GM12875 (cell line): Measurements from ENCODE around the gene MPST.

Source experiments
- H3K4me3 ChIP-seq: one replicate; pipeline ENCODE4 v1.5.1; 2011; ENCODE audit warnings: low read depth, low read length, control low read depth
- TF ChIP-seq, protein P1 (sequence below): IDR thresholded peaks from 2 replicates; pipeline ENCODE4 v1.5.1; 2011; ENCODE audit warnings: low read depth, mild to moderate bottlenecking, control low read depth, inconsistent platforms, low read length, moderate library complexity, borderline replicate concordance; ENCODE audit not compliant: insufficient read depth

Gene MPST

DNA sequence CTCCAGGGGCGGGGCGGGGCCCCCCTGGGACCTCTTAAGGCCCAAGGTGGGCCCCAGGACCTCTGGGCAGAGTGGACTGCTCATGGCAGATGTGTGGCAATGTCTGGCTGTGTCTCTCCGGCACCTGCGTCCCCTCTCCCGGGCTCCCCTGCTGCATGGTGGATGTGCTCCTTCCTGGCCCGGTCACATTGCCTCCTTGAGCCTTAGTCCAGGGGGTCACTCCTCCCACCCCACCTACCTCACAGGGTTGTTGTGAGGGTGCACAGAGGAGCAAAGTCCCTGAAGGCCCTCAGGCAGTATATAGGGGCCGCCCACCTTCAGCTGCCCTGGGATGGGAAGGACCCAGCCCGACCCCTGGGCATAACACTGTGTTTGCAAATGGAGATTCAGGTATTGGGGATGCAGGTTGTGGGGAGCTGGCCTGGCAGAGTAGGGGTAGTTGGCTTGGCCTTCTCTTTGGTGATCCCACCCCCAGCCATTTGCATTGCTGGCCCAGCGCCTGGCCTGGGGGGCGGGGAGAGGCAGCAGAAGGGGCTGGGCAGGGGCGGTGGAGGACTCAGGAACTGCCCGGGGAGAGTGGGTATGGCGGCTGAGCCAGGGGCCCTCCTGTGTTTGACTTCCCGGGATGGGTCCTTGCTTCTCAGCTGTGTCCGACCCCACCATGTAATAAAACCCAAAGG is 43.3 kb downstream of the MPST start:
- TF ChIP-seq, protein P1, sequence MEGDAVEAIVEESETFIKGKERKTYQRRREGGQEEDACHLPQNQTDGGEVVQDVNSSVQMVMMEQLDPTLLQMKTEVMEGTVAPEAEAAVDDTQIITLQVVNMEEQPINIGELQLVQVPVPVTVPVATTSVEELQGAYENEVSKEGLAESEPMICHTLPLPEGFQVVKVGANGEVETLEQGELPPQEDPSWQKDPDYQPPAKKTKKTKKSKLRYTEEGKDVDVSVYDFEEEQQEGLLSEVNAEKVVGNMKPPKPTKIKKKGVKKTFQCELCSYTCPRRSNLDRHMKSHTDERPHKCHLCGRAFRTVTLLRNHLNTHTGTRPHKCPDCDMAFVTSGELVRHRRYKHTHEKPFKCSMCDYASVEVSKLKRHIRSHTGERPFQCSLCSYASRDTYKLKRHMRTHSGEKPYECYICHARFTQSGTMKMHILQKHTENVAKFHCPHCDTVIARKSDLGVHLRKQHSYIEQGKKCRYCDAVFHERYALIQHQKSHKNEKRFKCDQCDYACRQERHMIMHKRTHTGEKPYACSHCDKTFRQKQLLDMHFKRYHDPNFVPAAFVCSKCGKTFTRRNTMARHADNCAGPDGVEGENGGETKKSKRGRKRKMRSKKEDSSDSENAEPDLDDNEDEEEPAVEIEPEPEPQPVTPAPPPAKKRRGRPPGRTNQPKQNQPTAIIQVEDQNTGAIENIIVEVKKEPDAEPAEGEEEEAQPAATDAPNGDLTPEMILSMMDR = no peak
- no peak overlapping the region for H3K4me3 ChIP-seq

DNA sequence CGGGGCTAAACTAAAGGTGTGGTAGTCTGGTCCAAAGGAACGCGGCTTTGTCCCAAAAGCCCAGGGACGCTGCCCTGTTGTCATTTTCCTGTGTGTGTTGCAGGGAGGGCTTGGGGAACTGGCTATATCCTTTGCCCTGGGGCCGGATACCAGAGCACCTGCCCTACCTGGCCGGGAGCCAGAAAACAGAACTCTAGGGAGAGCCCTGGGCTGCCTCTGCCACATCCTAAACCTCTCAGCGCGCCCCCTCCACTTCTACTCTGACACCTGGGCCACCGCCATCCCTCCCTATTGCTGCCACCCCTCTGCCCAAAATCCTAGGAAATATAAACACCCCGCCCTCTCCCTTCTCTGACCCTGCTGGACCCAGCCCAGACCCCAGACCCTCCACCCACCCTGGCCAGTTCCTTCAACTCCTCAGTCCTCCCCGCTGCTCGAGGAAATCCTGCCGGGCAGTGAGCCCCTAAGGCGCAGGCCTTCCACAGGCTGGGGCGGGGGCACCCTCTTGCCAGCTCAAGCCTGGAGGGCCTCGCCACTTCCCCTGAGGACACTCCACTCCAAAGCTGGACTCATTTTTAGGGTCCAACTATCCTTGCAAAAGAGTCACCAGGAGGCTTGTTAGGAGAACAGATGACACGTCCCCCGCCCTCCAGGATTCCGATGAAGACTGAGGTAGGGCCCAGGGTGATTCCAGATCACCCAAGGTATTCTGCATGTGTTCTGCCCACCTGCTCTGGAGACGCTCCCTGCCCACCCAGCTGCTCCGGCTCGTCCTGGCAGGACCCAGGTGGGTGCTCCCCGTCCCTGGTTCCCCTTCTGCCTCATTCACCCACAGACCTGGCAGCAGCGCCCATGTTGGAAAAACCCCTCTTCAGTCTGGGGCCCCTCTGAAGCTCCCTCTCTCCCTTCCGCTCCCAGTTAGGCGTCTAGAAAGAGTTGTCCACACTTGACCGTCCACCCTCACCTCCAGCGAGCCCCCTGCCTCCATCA is 44.2 kb downstream of the MPST start:
- no peak overlapping the region for H3K4me3 ChIP-seq
- TF ChIP-seq, protein P1 = no peak

DNA sequence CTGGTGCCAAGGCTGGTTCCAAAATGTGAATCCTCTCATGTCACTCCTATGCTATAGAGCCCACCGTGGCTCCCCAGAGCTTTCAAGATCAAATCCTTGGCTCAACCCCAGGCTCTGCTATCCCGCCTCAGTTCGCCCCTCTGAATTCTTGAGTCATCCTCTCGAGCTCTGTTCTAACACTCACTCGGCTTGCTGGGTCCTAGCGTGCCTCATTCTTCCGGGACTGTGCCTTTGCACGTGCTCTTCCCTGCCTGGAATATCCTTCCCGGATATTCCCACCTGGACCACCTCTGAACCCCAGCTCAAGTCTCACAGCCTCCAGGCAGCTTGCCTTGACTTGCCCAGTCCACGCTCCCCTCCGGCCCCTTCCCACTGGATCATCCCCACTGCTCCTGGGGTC is 45.0 kb downstream of the MPST start:
- TF ChIP-seq, protein P1 = no peak
- no peak overlapping the region for H3K4me3 ChIP-seq

DNA sequence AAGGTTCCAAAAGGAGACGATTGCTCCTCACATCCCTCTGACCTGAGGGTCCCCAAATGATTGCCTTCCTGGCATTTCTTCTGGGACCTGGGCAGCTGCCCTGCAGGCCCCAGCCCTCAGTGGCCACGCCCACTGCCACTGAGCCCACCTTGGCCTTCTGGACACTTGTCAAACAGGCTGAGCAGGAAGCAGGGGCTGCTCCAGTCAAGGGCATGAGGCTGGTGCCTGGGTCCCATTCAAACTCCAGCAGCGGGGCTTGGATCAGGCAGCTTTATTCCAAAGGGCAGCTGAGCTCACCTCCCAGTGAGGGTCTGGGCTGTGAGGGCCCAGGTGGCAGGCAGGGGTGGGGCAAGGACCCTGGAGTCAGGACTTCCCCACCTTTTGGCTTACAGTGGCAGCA is 45.6 kb downstream of the MPST start:
- TF ChIP-seq, protein P1 = no peak
- no peak overlapping the region for H3K4me3 ChIP-seq

DNA sequence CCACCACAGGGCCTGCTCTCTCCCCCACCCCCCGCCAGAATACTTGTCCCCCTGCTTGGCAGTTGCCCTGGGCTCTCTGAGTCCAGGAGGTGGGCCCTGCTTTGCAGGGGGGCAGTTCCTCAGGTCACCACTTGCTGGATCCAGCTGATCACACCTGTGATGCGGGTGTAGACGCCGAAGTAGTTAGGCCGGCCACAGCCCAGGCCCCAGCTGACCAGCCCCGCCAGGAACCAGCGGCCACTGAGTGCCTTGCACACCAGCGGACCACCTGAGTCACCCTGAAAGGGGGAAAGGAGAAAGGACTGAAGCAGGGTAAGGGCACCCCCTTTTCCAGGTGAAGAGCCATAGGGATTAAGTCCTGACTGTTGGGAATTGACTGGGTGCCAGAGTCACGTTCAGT is 46.4 kb downstream of the MPST start:
- TF ChIP-seq, protein P1 = no peak
- no peak overlapping the region for H3K4me3 ChIP-seq

DNA sequence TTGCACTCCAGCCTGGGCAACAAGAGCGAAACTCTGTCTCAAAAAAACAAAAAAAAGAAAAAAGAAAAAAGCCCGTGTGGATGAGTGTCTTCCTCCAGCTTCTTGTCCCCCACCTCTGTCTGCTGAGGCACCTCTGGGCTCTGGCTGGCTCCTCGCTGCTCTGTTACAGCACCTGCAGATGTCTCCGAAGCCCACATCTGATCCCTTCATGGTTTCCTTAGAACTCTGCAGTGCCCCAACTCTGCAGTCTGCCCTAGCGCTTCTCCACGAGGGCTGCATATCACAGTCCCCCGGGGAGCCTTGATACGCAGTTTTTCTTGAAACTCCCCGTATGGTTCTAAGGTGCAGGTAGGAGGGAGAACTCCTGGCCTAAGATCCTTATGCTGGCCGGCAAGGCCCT is 47.9 kb downstream of the MPST start:
- TF ChIP-seq, protein P1 = no peak
- no peak overlapping the region for H3K4me3 ChIP-seq
